LNCaP clone FGC (cell line): ENCODE data around the gene GALNS.
"Not testable (repeated sequence)": the region's sequence is repeated elsewhere in the genome, so short reads cannot be mapped to it uniquely, and the experiment has no call there.

Source experiments
- DNase-seq: peaks from one replicate; pipeline ENCODE4 v3.0.0-alpha.2; 2011; ENCODE audit warnings: low read depth
- H3K4me3 ChIP-seq: 2 replicates; pipeline ENCODE4 v1.5.1; 2011; ENCODE audit warnings: mild to moderate bottlenecking, low read depth, low read length, control low read depth
- TF ChIP-seq, protein P1 (sequence below): IDR thresholded peaks from 2 replicates; pipeline ENCODE4 v1.5.1; 2012; ENCODE audit warnings: mild to moderate bottlenecking; ENCODE audit not compliant: control insufficient read depth, insufficient read depth; ENCODE audit errors: extremely low read depth

Gene GALNS

DNA sequence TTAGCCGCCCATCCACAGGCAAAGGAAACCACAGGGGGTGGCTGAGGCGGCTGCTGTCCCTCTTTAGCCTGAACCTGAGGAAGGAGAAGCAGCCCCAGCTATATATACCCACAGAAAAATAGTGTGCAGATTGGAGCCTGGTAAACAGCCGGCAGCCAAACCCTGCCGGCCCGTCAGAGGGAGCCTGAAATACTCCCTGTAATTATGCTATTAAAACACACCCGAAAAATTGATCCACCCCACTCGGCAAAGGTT, 78.5 kb downstream of the GALNS start:
- H3K4me3 ChIP-seq = no peak overlapping the region
- no peak for DNase-seq
- TF ChIP-seq, protein P1, sequence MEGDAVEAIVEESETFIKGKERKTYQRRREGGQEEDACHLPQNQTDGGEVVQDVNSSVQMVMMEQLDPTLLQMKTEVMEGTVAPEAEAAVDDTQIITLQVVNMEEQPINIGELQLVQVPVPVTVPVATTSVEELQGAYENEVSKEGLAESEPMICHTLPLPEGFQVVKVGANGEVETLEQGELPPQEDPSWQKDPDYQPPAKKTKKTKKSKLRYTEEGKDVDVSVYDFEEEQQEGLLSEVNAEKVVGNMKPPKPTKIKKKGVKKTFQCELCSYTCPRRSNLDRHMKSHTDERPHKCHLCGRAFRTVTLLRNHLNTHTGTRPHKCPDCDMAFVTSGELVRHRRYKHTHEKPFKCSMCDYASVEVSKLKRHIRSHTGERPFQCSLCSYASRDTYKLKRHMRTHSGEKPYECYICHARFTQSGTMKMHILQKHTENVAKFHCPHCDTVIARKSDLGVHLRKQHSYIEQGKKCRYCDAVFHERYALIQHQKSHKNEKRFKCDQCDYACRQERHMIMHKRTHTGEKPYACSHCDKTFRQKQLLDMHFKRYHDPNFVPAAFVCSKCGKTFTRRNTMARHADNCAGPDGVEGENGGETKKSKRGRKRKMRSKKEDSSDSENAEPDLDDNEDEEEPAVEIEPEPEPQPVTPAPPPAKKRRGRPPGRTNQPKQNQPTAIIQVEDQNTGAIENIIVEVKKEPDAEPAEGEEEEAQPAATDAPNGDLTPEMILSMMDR = no peak

DNA sequence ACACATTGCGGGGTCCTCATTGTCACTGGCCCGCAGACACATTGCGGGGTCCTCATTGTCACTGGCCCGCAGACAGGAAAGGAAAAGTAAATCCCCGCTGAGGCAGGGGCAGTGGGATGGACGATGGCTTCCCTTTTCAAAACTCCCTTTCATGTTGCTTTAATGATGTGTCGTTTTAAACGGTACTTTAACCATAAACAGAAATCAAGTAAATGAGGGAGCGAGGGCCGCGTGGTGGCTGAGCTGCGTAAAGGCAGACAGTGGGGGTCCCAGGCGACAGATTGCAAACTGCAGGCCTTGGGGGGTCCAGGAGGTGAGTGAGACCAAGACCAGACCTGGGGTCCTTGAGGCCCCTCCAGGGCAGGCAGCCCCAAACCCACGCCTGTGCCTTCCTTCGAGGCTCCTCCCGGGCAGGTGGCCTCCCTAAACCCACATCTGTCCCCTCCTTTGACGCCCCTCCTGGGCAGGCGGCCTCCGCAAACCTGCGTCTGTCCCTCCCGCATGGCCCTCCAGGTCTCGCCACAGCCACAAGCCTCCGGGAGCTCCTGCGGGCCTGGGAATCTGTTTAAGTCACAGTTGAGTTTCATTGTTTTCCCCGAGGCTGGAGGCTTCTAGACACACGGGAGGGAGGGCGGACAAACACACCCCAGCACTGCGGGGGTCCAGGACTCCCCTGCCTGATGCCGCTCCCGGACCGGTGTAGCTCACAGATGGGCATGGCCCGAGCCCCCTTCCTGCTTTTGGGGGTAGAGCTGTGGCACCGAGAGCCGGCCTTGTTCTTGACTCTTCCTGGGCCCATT, 79.1 kb downstream of the GALNS start:
- no peak for DNase-seq
- no peak overlapping the region for H3K4me3 ChIP-seq
- TF ChIP-seq, protein P1 = no peak

DNA sequence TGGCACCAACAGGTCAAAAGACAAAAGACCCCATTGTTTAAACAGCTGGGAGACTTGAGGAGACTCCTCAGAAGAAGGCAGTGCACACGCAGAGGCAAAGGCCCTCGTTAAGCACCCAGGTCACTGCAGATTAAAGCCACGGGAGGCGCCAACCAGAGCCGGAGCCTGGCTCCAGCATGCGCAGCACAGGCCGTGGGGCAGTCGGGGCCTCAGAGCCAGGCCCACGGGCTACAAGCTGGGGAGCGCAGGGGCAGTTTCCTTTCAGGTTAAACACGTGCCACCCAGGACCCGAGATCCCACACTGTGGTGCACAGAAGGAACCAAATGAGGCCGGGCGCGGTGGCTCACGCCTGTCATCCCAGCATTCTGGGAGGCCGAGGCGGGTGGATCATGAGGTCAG, 80.9 kb downstream of the GALNS start:
- TF ChIP-seq, protein P1 = no peak
- no peak for DNase-seq
- no peak overlapping the region for H3K4me3 ChIP-seq

DNA sequence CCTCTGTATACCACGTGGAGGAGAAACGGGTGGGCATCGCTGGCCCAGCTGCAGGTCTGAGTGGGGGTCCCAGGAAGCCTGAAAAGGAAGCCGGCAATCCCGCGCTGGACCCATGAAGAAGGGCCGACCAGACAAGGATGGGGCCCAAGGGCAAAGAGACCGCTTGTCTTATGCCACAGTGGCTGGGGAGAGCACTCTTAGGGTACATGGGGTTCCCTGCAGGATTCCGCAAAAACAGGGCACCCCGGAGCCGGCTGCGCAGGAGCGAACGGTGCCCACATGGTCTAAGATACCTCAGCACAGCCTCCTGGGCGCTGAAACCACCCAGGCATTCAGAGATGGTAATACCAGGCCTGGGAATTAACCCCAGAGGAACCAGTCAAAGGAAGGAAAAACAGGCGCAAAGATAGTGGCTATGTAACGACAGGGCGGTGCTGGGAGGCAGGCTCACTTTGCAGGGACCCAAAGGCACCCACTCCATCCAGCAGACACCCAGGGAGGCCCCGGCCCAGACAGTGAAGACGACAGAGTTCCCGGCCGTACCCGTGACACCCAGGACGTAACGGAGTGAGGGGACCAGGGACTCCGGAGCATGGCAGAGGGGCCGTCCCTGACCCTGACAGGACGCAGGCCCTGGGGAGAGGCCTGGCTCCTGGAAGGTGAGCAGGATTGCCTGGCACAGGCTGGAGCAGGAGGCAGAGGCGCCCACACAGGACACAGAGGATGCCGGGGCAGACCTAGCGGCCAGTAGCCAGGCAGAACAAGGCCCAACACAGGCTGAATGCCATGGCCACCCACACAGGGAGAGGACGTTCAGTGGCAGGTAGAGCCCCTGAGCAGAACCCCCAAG, 82.0 kb downstream of the GALNS start:
- H3K4me3 ChIP-seq = no peak overlapping the region
- no peak for DNase-seq
- TF ChIP-seq, protein P1 = no peak

DNA sequence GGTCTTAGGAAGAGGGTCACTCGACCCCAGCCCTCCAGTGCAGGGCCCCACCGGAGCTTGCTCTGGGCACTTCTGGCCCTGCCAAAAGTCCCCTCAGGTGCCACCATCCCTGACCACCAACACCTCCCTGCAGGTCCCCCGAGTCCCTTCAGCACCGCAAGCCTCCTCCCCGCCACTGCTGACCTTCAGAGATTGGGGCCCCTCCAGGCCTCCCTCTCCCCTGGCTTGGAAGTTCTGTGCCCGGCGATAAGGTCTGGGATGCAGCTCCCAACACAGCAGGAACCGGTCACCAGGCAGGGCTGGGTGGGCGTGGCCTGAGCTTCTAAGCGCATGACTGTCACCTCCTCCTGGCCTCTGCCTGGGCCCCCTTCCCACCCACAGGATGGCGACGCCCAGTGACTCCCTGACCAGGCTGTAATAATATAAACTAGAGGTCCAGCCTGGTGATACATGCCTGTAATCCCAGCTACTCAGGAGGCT, 82.9 kb downstream of the GALNS start:
- TF ChIP-seq, protein P1 = no peak
- peak overlapping the region; percentile 15; the same call in 1 of the 2 replicates for H3K4me3 ChIP-seq
- no peak for DNase-seq

DNA sequence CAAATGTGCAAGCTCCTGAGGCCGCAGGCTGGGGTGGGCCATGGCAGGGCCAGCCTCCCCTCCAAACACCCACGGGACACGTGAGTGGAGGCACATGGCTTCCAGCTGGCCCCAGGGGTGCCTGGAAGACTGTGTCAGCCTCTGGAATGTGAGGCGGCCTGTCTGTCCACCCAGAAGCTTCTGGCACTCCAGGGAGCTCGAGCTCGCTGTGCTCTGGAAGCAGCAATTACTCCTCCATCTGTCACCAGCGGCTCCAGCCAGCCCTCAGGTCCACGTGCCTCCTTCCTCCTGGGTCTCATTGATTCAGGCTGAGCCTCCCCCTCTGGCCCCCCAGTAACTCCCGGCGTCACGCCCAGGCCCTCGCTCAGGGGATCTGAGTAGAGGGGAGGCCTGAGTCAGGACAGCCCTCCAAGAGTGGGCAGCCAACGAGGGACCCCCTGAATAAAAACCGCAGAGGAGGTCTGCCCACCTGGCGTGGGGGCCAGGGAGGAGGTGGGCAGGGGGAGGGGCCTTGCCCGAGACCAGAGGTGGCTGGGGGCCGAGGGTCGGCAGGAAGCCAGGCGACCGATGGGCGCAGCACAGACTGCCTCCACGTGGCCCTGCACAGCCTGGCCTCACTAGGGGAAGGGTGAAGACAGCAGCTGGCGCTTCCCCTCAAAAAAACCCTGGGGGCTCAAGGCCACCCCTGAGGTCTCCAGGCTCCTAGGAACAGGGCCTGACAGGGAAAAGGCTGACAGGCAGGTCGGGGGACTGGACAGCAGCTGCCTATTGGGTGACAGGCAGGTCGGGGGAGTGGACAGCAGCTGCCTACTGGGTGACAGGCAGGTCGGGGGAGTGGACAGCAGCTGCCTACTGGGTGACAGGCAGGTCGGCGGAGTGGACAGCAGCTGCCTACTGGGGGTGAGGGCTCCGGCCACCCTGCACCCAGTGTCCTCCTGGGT, 83.6 kb downstream of the GALNS start:
- no peak for DNase-seq
- TF ChIP-seq, protein P1 = no peak
- H3K4me3 ChIP-seq = peak overlapping the region; percentile 15; the same call in 1 of the 2 replicates

DNA sequence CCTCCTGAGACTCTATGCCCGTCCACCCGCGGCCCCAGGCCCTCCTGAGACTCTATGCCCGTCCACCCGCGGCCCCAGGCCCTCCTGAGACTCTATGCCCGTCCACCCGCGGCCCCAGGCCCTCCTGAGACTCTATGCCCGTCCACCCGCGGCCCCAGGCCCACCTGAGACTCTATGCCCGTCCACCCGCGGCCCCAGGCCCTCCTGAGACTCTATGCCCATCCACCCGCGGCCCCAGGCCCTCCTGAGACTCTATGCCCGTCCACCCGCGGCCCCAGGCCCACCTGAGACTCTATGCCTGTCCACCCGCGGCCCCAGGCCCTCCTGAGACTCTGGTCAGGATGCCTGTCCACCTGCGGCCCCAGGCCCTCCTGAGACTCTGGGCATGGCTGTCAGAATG, 85.0 kb downstream of the GALNS start:
- not testable (repeated sequence) for DNase-seq, H3K4me3 ChIP-seq
